HepG2 (cell line): ENCODE measurements around the gene PELO.

Experiments
- BRCA1 ChIP-seq: sonication (generic); formaldehyde crosslinking; IDR thresholded peaks from 2 replicates; pipeline ENCODE4 v1.4.0; 2020; ENCODE audit warnings: missing genetic modification reagents
- JUND ChIP-seq: sonication (generic); formaldehyde crosslinking; IDR thresholded peaks from 2 replicates; pipeline ENCODE4 v1.8.0; 2022; ENCODE audit warnings: mild to moderate bottlenecking, missing genetic modification reagents
- SNAI1 ChIP-seq: sonication (generic); formaldehyde crosslinking; IDR thresholded peaks from 2 replicates; pipeline ENCODE4 v1.5.0; 2020; ENCODE audit warnings: mild to moderate bottlenecking, missing genetic modification reagents, borderline replicate concordance

GRCh38 chr5:52810426-52810825 lies 22.7 kb downstream of the PELO start:
- TF ChIP-seq SNAI1 (CRISPR knock-in tag) (no peak), JUND (CRISPR knock-in tag) (no peak), BRCA1 (CRISPR knock-in tag) (no peak)
